Lung (tissue), 12 donors: ENCODE results near the gene RTN1. TPM values are rescaled to one million over a fixed set of nuclear protein-coding genes. Genes with fewer than 3 reads are reported as not detected.

Experiments used
- ATAC-seq: fragments of 200-7000 bp; cut with Tn5 transposase; one replicate; pipeline ENCODE4 v1.9.1; 2020; ENCODE audit warnings: moderate number of reproducible peaks; ENCODE audit not compliant: insufficient read depth, low FRiP score
- DNase-seq, 3 donors: peaks; one replicate each; pipeline ENCODE4 v3.0.0-alpha.2; 2013 to 2017
- H3K27ac ChIP-seq, 2 donors: one replicate each; pipeline ENCODE4 v1.5.1; 2013; ENCODE audit warnings: mild to moderate bottlenecking in 2 of 2, moderate library complexity in 2 of 2, control low read depth in 1 of 2, inconsistent platforms in 1 of 2, low read depth in 1 of 2, low read length in 1 of 2
- H3K27me3 ChIP-seq, 3 donors: one replicate each; pipeline ENCODE4 v1.5.1; 2013; ENCODE audit warnings: low read length in 2 of 3; ENCODE audit not compliant: control insufficient read depth in 3 of 3, insufficient read depth in 3 of 3
- H3K36me3 ChIP-seq, 4 donors: one replicate each; pipeline ENCODE4 v1.5.1; 2013; ENCODE audit warnings: low read length in 4 of 4, mild to moderate bottlenecking in 1 of 4, moderate library complexity in 1 of 4; ENCODE audit not compliant: control insufficient read depth in 4 of 4, insufficient read depth in 4 of 4
- H3K4me1 ChIP-seq, 5 donors: one replicate each; pipeline ENCODE4 v1.5.1; 2013; ENCODE audit warnings: low read length in 5 of 5, mild to moderate bottlenecking in 2 of 5, moderate library complexity in 1 of 5; ENCODE audit not compliant: control insufficient read depth in 5 of 5, insufficient read depth in 5 of 5
- H3K4me3 ChIP-seq: one replicate; pipeline ENCODE4 v1.5.1; 2013; ENCODE audit warnings: mild to moderate bottlenecking, control low read depth, moderate library complexity
- H3K9ac ChIP-seq, 2 donors: one replicate each; pipeline ENCODE4 v1.5.1; 2013; ENCODE audit warnings: low read length in 2 of 2, control low read depth in 1 of 2; ENCODE audit not compliant: insufficient read depth in 1 of 2
- H3K9me3 ChIP-seq, 4 donors: one replicate each; pipeline ENCODE4 v1.5.1; 2013; ENCODE audit warnings: low read length in 3 of 4, mild to moderate bottlenecking in 1 of 4, moderate library complexity in 1 of 4; ENCODE audit not compliant: control insufficient read depth in 4 of 4, insufficient read depth in 3 of 4
- CTCF ChIP-seq: IDR thresholded peaks from 2 replicates; pipeline ENCODE4 v1.5.1; 2012; ENCODE audit warnings: mild to moderate bottlenecking; ENCODE audit errors: control extremely low read depth, extremely low read depth
- WGBS, 2 donors: extraction: QIAGEN DNeasy Blood & Tissue Kit; methylation state at CpG; one replicate each; pipeline ENCODE4 v1.1.7; 2013; 5-methylcytosine and 5-hydroxymethylcytosine counted together
- polyA plus RNA-seq, 2 donors: library from polyadenylated mRNA; stranded (reverse); fragments of 200-250 nt; gene quantifications; one replicate each; pipeline ENCODE4 v1.2.1, GENCODE V29; 2013
- total RNA-seq, 2 donors: library from RNA; depleted of rRNA in 1 of 2; stranded (reverse); fragments of >200 nt in 1 of 2; gene quantifications; one replicate each; pipeline ENCODE4 v1.2.1, GENCODE V29; 2014 to 2021
- donor health status: control.
- donor health status: control.
- donor health status: Bipolar disorder and iron deficiency.
- donor health status: healthy.
- donor health status: DM: yes; HTN: yes; CAD: no.

Gene RTN1
- total and polyA plus RNA-seq, 4 donors: 2.4 to 9.0 (median 6.9) TPM

DNA sequence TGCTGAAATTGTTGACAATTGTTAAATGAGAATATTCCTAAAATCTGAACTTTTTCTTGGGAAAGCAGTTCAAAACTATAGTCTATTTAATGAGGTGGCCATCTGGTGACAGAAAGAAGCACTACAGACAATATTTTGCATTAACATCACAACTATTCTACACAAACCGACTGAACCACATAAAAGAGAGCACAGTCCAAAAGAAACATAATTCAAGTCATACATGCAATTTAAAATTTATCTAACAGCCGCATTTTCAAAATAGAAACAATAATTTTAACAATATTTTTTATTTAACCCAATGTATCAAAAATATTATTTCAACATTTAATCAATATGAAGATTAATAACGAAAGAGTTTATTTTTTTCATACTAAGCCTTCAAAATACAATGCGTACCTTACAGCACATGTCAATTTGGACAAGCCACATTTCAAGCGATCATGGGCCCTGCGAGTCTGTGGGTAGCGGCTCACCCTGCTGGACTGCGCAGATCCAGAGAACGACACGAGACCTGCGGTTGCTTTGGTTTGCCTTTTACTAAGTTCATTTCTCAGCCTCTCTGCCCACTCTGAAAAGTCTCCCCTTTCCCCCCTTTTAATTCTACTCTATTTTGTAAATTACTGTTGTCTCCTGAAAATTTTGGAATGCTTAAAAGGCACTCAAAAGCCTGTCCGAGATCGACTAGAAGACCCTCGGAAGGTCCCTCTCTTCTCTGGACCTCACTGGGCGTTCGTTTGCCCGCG, 48.4 kb upstream of the RTN1 start:
- no peak for TF ChIP-seq CTCF
- DNase-seq (peak; percentile 26 to 69 (median 69)), ATAC-seq (peak; percentile 46)
- Histone ChIP-seq H3K27ac (no peak overlapping the region), H3K4me1 (peaks cover 0 to 8% (median 0%) of the 10 kb centered on the region in 5 donors), H3K9me3 (peaks cover 0 to 3% (median 0%) of the 10 kb centered on the region in 4 donors), H3K9ac (peak overlapping the region in 1 of 2 donors; percentile 51), H3K36me3 (no peaks in the 10 kb centered on the region), H3K27me3 (no peaks in the 10 kb centered on the region), H3K4me3 (no peak overlapping the region)
- 1 to 3% methylated on average over 18 of the region's 18 CpGs for WGBS, 2 donors

GRCh38 chr14:59913187-59913586, 42.6 kb upstream of the RTN1 start:
- Histone ChIP-seq H3K27me3 (no peaks in the 10 kb centered on the region), H3K9ac (no peak overlapping the region), H3K36me3 (no peaks in the 10 kb centered on the region), H3K27ac (no peak overlapping the region), H3K4me3 (no peak overlapping the region), H3K4me1 (no peaks in the 10 kb centered on the region), H3K9me3 (peaks cover 0 to 3% (median 0%) of the 10 kb centered on the region in 4 donors)
- no peak for TF ChIP-seq CTCF
- WGBS, 2 donors: 54 to 72% methylated on average over 1 of the region's 1 CpG
- ATAC-seq (no peak), DNase-seq (peak in 1 of 3 donors; percentile 4)

GRCh38 chr14:59912443-59912842, 41.9 kb upstream of the RTN1 start:
- Histone ChIP-seq H3K27ac (no peak overlapping the region), H3K27me3 (no peaks in the 10 kb centered on the region), H3K36me3 (no peaks in the 10 kb centered on the region), H3K9ac (no peak overlapping the region), H3K4me1 (no peaks in the 10 kb centered on the region), H3K9me3 (peaks cover 0 to 3% (median 0%) of the 10 kb centered on the region in 4 donors), H3K4me3 (no peak overlapping the region)
- no peak for DNase-seq
- no peak for ATAC-seq
- 77 to 80% methylated on average over 2 of the region's 2 CpGs for WGBS, 2 donors
- no peak for TF ChIP-seq CTCF
